K562 (cell line): ENCODE data around the gene ANK3. TPM values are rescaled to one million over a fixed set of nuclear protein-coding genes. Genes with fewer than 3 reads are reported as not detected.

Experiments used
- ARID2 ChIP-seq: fragments of 450-650 bp; IDR thresholded peaks from 2 replicates; pipeline ENCODE4 v1.6.1; 2017; ENCODE audit warnings: antibody characterized with exemption, mild to moderate bottlenecking
- CHD1 ChIP-seq: fragments of 200-600 bp; sonication (generic); IDR thresholded peaks from one replicate; pipeline ENCODE4 v1.6.1; 2012; ENCODE audit warnings: mild to moderate bottlenecking, moderate library complexity, low read length, inconsistent platforms
- ETV6 ChIP-seq, 3 experiments: fragments of 150-350 bp in 1 of 3; sonication (generic) in 1 of 3; formaldehyde crosslinking in 1 of 3; IDR thresholded peaks; 2 replicates each; pipeline versions ENCODE4 v1.6.1 to v1.8.0; 2014 to 2022; ENCODE audit warnings: borderline replicate concordance in 2 of 3, low read depth in 2 of 3, antibody characterized with exemption in 1 of 3, low read length in 1 of 3, mild to moderate bottlenecking in 1 of 3, missing genetic modification reagents in 1 of 3
- FOXM1 ChIP-seq, 2 experiments: fragments of 450-650 bp in 1 of 2; sonication (generic) in 1 of 2; formaldehyde crosslinking in 1 of 2; IDR thresholded peaks; 2 replicates each; pipeline versions ENCODE4 v1.6.1 to v1.9.0; 2017 to 2022; ENCODE audit warnings: low read depth in 2 of 2, mild to moderate bottlenecking in 2 of 2, missing genetic modification reagents in 1 of 2, moderate library complexity in 1 of 2
- NCOA6 ChIP-seq: fragments of 450-650 bp; IDR thresholded peaks from 2 replicates; pipeline ENCODE4 v1.6.1; 2017; ENCODE audit warnings: mild to moderate bottlenecking
- SMC3 ChIP-seq: conservative IDR thresholded peaks from 2 replicates; pipeline ENCODE4 v1.6.1; 2011; ENCODE audit warnings: low read depth, low read length, improper control_type of control experiment; ENCODE audit not compliant: insufficient read depth
- SRF ChIP-seq, 2 experiments: fragments of 250-450, 450-650 bp in 1 of 2; sonication (Bioruptor Pico) in 1 of 2; sonication (generic) in 1 of 2; formaldehyde crosslinking; IDR thresholded peaks; 2 replicates each; pipeline versions ENCODE4 v1.5.0 to v1.5.1; 2020 to 2022; ENCODE audit warnings: mild to moderate bottlenecking in 1 of 2, missing genetic modification reagents in 1 of 2
- ZBTB8A ChIP-seq: fragments of 450-650 bp; IDR thresholded peaks from 2 replicates; pipeline ENCODE4 v1.6.1; 2018; ENCODE audit warnings: mild to moderate bottlenecking, moderate library complexity; ENCODE audit not compliant: partially characterized antibody
- ZNF696 ChIP-seq: fragments of 250-450 bp; sonication (Bioruptor Pico); conservative IDR thresholded peaks from 2 replicates; pipeline ENCODE4 v1.4.0; 2020; ENCODE audit warnings: mild to moderate bottlenecking, moderate library complexity
- polyA plus RNA-seq, 8 experiments: library from polyadenylated mRNA; depleted of rRNA in 4 of 8; stranded (reverse) in 5 of 8; unstranded in 3 of 8; fragments of >200 nt; fragmentation: Nextera tagmentation in 2 of 8; fragmentation: Illumina TruSeq in 1 of 8; extraction: Ambion mirVana in 2 of 8; extraction: Trizol in 1 of 8; gene quantifications; 2 replicates each; pipeline versions ENCODE4 v1.2.1 to v1.2.3, GENCODE V29; 2011 to 2014; ENCODE audit warnings: inconsistent platforms in 1 of 8, missing spikeins in 1 of 8
- total RNA-seq, 7 experiments: library from RNA; depleted of rRNA in 6 of 7; stranded (reverse); fragments of >200 nt in 6 of 7; fragmentation: Illumina TruSeq in 2 of 7; extraction: Trizol in 2 of 7; gene quantifications; 2 replicates each; pipeline versions ENCODE4 v1.2.1 to v1.2.3, GENCODE V29; 2011 to 2021; ENCODE audit warnings: low replicate concordance in 1 of 7
- TF ChIP-seq, protein P1 (sequence below): sonication (generic); formaldehyde crosslinking; IDR thresholded peaks from 2 replicates; pipeline ENCODE4 v1.8.1; 2023; ENCODE audit warnings: mild to moderate bottlenecking, missing genetic modification reagents
- TF ChIP-seq, protein P2 (sequence below): fragments of 200-800 bp; sonication (Bioruptor generic); IDR thresholded peaks from 2 replicates; pipeline ENCODE4 v1.6.1; 2016; ENCODE audit warnings: missing genetic modification characterization, missing compliant biosample characterization
- TF ChIP-seq, protein P3 (sequence below): fragments of 150-350 bp; conservative IDR thresholded peaks from 2 replicates; pipeline ENCODE4 v1.6.1; 2014; ENCODE audit warnings: low read length
- TF ChIP-seq, protein P4 (sequence below): sonication (generic); formaldehyde crosslinking; IDR thresholded peaks from 2 replicates; pipeline ENCODE4 v1.8.0; 2022; ENCODE audit warnings: mild to moderate bottlenecking, missing genetic modification reagents

ANK3 gene
- total and polyA plus RNA-seq, 9 of the 15 experiments (the other 6 are each of a cell fraction or from before 2014, with no cell fraction given) = 10.0 to 32.3 (median 17.9) TPM

DNA sequence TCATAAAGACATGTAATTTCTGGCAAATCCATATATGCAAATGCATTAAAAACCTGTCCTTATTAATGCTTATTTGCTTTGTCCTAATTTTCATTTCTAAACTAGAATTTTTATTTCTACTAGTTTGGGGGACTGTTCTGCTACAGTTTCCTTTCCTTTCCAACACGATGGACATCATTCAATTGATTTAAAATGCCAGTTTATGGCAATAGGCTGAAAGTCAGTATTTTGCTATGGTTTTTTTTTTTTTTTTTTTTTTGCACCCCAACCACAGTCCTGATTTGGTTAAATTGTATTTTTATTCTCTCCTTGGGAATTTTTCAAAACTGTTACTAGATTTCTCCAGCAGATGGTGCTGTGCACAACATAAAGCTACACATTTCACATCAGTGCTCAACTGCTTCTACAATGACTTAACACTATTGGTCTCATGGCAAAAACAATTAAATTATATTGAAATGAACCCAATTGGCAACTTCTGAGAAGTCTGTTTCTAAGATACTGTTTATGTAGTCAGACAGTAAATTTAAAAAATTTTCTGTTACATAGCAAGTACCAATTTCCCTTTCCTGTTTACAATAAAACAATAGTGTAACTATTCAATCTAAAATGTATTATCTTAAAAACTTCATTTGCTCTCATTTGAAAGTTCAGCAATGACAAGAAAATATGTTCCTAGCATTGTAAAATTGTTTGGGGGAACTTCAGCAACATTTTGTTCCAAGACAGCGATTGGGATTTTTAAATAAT lies 289.5 kb downstream of the ANK3 start (continued):
- TF ChIP-seq ZNF696 (CRISPR knock-in tag) = no peak
- TF ChIP-seq, protein P1, sequence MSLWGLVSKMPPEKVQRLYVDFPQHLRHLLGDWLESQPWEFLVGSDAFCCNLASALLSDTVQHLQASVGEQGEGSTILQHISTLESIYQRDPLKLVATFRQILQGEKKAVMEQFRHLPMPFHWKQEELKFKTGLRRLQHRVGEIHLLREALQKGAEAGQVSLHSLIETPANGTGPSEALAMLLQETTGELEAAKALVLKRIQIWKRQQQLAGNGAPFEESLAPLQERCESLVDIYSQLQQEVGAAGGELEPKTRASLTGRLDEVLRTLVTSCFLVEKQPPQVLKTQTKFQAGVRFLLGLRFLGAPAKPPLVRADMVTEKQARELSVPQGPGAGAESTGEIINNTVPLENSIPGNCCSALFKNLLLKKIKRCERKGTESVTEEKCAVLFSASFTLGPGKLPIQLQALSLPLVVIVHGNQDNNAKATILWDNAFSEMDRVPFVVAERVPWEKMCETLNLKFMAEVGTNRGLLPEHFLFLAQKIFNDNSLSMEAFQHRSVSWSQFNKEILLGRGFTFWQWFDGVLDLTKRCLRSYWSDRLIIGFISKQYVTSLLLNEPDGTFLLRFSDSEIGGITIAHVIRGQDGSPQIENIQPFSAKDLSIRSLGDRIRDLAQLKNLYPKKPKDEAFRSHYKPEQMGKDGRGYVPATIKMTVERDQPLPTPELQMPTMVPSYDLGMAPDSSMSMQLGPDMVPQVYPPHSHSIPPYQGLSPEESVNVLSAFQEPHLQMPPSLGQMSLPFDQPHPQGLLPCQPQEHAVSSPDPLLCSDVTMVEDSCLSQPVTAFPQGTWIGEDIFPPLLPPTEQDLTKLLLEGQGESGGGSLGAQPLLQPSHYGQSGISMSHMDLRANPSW (CRISPR knock-in tag) = no peak
- TF ChIP-seq, protein P2, sequence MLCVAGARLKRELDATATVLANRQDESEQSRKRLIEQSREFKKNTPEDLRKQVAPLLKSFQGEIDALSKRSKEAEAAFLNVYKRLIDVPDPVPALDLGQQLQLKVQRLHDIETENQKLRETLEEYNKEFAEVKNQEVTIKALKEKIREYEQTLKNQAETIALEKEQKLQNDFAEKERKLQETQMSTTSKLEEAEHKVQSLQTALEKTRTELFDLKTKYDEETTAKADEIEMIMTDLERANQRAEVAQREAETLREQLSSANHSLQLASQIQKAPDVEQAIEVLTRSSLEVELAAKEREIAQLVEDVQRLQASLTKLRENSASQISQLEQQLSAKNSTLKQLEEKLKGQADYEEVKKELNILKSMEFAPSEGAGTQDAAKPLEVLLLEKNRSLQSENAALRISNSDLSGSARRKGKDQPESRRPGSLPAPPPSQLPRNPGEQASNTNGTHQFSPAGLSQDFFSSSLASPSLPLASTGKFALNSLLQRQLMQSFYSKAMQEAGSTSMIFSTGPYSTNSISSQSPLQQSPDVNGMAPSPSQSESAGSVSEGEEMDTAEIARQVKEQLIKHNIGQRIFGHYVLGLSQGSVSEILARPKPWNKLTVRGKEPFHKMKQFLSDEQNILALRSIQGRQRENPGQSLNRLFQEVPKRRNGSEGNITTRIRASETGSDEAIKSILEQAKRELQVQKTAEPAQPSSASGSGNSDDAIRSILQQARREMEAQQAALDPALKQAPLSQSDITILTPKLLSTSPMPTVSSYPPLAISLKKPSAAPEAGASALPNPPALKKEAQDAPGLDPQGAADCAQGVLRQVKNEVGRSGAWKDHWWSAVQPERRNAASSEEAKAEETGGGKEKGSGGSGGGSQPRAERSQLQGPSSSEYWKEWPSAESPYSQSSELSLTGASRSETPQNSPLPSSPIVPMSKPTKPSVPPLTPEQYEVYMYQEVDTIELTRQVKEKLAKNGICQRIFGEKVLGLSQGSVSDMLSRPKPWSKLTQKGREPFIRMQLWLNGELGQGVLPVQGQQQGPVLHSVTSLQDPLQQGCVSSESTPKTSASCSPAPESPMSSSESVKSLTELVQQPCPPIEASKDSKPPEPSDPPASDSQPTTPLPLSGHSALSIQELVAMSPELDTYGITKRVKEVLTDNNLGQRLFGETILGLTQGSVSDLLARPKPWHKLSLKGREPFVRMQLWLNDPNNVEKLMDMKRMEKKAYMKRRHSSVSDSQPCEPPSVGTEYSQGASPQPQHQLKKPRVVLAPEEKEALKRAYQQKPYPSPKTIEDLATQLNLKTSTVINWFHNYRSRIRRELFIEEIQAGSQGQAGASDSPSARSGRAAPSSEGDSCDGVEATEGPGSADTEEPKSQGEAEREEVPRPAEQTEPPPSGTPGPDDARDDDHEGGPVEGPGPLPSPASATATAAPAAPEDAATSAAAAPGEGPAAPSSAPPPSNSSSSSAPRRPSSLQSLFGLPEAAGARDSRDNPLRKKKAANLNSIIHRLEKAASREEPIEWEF (CRISPR knock-in tag) = peak; percentile 28; the same call in 1 of the 2 replicates
- no peak for TF ChIP-seq ARID2
- no peak for TF ChIP-seq ETV6 (IDR thresholded peaks at IDR 0.05; ENCODE audit: borderline replicate concordance in 1 of 2, low read depth in 2 of 2, low read length in 1 of 2)
- TF ChIP-seq ETV6 (CRISPR knock-in tag; IDR thresholded peaks at IDR 0.05; ENCODE audit: borderline replicate concordance) = no peak
- TF ChIP-seq ZBTB8A = no peak
- no peak for TF ChIP-seq SRF (CRISPR knock-in tag; IDR thresholded peaks at IDR 0.05)
- TF ChIP-seq, protein P3, sequence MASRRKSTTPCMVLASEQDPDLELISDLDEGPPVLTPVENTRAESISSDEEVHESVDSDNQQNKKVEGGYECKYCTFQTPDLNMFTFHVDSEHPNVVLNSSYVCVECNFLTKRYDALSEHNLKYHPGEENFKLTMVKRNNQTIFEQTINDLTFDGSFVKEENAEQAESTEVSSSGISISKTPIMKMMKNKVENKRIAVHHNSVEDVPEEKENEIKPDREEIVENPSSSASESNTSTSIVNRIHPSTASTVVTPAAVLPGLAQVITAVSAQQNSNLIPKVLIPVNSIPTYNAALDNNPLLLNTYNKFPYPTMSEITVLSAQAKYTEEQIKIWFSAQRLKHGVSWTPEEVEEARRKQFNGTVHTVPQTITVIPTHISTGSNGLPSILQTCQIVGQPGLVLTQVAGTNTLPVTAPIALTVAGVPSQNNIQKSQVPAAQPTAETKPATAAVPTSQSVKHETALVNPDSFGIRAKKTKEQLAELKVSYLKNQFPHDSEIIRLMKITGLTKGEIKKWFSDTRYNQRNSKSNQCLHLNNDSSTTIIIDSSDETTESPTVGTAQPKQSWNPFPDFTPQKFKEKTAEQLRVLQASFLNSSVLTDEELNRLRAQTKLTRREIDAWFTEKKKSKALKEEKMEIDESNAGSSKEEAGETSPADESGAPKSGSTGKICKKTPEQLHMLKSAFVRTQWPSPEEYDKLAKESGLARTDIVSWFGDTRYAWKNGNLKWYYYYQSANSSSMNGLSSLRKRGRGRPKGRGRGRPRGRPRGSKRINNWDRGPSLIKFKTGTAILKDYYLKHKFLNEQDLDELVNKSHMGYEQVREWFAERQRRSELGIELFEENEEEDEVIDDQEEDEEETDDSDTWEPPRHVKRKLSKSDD = no peak
- no peak for TF ChIP-seq NCOA6
- TF ChIP-seq, protein P4, sequence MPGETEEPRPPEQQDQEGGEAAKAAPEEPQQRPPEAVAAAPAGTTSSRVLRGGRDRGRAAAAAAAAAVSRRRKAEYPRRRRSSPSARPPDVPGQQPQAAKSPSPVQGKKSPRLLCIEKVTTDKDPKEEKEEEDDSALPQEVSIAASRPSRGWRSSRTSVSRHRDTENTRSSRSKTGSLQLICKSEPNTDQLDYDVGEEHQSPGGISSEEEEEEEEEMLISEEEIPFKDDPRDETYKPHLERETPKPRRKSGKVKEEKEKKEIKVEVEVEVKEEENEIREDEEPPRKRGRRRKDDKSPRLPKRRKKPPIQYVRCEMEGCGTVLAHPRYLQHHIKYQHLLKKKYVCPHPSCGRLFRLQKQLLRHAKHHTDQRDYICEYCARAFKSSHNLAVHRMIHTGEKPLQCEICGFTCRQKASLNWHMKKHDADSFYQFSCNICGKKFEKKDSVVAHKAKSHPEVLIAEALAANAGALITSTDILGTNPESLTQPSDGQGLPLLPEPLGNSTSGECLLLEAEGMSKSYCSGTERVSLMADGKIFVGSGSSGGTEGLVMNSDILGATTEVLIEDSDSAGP = no peak
- peak; percentile 22; the same call in 1 of the 2 replicates for TF ChIP-seq FOXM1 (IDR thresholded peaks at IDR 0.05; ENCODE audit: low read depth)
- no peak for TF ChIP-seq FOXM1 (CRISPR knock-in tag; IDR thresholded peaks at IDR 0.05; ENCODE audit: low read depth)
- no peak for TF ChIP-seq CHD1
- peak; percentile 77 for TF ChIP-seq SMC3
